Stimulated activated CD8-positive, alpha-beta memory T cell treated with anti-CD3 and anti-CD28 coated beads, Interleukin-12 subunit alpha, Interleukin-12 subunit beta, amount 100 ng/mL, for 24 hours (primary cell): ENCODE results near the gene OBSCN.

Source experiments
- DNase-seq: peaks from one replicate; pipeline ENCODE4 v3.0.0-alpha.2; 2020; ENCODE audit errors: extremely low read depth

Gene OBSCN

DNA sequence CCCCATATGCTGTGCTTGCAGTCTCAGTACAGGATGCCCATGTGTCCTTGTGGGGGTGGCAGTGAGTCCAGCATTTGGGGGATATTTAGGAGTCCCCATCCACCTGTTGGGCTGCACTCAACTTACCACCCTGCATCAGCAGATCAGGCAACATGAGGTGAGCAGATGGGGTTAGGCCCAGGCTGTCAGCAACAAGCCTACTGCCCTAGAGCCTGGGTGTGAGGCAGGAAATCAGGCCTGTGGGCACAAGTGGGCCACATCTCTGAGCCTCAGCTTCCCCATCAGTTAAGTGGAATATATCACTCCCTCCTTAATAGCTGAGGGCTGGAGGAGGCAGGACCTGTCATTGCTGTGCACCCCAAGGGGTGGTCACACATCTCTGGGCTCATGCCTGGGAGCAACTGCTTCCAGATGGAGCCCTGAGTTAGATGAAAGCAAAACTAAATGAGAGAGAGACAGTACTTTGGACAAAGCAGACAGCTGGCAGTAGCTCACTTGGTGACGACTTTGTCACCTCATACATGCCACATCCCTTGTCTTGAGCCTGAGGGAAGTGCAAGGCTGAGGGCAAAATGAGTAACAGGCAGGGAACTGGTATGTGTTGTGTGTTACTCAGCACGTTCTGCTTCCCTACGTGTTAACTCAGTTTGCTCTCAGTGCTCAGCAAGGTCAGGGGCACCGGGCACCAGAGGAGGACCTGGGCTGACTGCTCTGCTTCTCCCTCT, 150.4 kb downstream of the OBSCN start:
- no peak for DNase-seq

DNA sequence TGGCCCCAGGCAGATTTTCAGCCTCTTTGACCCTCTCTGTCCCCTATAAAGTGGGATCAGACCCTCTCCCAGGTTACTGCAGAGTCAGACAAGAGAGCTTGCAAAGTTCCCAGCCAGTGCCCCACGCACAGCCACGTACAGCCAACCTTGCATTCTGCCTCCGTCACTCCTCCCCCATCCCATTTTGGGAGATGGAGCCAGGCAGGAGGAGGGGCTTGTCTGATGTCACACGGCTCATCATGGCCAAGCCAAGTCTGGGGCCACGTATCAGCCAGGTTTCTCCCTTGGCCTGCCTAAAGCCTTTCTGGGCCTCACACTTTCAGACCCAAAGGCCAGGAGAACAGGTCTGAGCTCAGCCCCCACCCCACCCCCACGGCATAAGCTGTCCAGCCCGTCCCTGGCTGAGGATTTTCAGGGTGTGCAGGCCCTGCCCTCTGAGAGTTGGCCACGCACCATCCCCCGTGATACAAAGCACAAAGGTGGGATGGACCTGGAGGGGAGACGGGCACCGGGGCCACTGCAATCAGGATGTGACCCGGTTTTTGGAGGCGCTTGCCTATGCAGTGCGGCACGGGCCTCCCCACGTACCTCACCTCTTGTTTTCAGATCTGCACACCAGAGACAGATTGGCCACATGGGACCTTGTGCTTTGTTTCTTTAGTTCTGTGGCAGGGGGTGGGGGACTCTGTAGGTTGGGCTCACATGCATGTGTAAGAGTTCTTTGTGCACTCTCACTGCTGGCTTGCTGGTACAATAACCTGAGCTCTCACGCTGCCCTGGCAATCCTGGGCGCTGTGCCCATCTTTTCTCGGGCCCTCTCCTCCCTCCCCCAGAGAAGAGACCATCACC, 151.1 kb downstream of the OBSCN start:
- no peak for DNase-seq

DNA sequence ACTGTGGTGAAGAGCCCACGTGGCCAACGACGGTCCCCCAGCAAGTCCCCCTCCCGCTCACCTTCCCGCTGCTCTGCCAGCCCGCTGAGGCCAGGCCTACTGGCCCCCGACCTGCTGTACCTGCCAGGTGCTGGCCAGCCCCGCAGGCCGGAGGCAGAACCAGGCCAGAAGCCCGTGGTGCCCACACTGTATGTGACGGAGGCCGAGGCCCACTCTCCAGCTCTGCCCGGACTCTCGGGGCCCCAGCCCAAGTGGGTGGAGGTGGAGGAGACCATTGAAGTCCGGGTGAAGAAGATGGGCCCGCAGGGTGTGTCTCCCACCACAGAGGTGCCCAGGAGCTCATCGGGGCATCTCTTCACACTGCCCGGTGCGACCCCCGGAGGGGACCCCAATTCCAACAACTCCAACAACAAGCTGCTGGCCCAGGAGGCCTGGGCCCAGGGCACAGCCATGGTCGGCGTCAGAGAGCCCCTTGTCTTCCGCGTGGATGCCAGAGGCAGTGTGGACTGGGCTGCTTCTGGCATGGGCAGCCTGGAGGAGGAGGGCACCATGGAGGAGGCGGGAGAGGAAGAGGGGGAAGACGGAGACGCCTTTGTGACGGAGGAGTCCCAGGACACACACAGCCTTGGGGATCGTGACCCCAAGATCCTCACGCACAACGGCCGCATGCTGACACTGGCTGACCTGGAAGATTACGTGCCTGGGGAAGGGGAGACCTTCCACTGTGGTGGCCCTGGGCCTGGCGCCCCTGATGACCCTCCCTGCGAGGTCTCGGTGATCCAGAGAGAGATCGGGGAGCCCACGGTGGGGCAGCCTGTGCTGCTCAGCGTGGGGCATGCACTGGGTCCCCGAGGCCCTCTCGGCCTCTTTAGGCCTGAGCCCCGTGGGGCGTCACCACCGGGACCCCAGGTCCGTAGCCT, 152.0 kb downstream of the OBSCN start:
- no peak for DNase-seq

DNA sequence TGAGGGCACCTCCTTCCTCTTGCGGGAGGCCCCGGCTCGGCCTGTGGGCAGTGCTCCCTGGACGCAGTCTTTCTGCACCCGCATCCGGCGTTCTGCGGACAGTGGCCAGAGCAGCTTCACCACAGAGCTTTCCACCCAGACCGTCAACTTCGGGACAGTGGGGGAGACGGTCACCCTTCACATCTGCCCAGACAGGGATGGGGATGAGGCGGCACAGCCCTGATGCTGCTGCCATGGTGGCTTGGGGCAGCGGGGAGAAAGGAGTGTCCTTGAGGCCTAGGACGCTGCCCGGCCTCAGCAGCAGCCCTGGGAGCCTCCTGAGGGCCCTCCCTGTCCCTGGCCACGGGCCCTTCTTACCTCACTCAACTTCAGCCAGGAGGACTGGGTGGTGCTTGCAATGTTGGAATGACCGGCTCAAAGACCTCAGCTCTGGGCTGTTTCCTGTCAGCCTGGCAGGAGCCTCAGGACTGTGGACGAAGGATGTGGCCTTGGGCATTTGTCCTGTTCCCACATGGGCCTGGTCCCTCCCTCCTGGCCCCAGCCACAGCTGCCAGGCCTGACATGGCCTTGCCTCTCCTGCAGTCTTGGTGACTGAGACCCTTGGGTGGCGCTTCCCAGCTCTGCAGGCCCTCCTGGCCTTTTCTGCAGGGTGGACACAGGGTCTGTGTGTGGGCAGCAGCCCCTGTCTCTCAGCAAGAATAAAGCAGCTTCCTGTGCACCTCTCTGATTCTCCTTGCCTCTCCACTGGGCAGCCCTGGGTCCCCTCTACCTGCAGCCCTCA, 152.9 kb downstream of the OBSCN start:
- no peak for DNase-seq

DNA sequence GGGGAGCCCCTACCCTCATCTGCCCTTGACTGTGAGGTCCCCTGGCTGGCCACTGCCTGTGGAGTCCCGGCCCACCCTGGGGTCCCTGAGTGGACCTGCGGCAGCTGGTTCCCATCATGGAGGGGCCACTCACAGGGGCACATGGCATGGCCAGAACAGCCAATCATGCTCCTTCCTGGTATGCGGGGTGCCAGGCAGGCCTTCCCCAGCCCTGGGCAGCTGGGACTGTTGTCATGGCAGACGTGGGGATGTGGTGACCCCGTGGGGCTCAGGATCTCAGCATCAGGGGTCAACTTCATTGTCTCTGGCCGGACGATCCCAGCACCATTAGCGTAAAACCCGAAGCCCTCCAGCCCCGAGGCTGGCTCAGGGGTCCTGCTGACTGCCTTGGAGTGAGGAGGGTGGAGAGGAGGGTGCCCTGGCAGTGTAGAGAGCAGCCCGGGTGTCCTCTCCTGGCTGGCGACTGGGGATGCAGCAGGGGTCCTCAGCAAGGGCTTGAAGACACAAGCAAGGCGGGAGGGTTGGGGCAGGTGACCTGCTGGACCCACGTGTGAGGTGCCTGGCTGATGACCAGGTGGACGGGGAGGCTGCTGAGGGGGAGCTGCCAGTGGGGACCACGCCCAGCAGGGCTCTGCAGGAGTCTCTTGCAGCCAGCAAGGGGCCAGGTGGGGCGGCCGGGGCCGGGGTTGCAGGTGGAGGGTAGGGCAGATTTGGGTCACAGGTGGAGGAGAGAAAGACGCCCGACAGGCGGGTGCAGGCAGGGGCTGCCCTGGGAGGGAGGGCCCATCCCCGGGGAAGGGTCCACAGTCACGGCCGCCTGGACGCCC, 153.7 kb downstream of the OBSCN start:
- DNase-seq, result no peak

DNA sequence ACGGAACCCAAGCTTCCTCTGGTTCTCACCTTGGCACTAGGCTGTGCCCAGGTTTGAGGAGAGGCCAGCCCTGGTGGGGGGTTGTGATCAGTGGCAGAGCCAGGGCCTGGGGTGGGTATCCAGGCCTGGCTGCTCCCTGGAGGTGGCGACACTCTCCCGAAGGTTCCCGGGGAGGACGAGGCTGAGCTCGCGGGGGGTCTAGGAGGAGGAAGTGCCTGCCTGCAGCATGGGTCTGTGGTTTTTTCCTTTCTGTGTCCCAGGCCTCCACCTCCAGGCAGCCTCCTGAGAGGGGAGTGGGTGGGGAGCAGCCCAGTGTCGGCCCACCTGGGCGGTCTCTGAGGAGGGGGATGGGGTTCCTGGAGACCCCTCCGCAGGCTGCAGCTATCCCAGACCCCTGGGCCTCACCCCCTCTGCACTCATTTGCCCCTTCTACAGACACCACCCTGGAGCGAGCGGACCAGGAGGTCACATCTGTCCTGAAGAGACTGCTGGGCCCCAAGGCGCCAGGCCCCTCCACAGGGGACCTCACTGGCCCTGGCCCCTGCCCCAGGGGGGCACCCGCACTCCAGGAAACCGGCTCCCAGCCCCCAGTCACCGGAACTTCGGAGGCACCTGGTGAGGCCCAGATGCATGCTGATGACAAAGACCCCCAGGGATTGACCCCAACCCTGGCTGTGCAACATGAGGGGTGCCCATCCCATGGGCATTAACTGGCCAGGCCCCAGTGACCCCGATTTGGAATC, 154.5 kb downstream of the OBSCN start:
- no peak for DNase-seq

DNA sequence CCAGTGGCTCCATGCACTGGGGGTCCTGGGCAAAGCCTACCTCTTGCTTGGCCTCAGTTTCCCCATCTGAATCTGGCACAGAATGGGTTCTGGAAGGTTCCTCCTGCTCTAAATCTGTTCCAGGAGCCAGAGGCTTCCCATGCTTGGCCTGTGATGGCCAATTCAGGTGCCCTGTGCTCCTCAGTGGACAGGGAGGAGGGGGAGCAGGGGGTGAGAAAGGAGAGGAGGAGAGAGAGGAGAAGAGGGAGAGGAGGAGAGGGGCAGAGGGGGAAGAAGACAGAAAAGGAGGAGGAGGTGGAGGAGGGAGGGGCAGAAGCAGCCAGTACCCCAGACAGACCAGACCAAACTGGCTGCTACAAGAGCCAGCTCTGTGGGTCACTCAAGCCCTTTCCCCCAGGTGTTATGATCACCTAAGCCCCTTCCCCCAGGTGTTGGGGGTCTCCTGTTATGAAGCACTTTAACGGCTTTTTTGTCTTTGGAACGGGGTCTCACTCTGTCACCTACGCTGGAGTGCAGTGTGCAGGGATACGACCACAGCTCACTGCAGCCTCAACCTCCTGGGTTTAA, 155.1 kb downstream of the OBSCN start:
- DNase-seq, result no peak

DNA sequence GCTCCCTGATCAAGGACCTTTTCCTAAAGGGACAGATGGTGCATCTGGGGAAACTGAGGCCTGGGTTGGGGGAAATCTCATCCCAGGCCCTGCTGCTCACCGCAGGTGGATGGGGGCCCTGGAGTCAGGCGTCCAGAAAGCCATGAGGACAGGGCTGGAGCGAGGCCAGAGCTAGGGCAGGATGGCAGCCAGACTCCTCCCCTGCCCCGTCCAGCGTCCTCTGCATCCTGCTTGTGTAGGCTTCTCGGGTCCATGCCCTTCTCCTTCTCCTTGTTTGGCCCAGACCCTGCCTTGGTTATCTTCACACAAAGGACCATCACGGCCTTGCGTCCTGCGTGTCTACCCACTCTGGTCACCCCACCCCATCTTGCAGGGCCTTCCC, 155.8 kb downstream of the OBSCN start:
- no peak for DNase-seq

DNA sequence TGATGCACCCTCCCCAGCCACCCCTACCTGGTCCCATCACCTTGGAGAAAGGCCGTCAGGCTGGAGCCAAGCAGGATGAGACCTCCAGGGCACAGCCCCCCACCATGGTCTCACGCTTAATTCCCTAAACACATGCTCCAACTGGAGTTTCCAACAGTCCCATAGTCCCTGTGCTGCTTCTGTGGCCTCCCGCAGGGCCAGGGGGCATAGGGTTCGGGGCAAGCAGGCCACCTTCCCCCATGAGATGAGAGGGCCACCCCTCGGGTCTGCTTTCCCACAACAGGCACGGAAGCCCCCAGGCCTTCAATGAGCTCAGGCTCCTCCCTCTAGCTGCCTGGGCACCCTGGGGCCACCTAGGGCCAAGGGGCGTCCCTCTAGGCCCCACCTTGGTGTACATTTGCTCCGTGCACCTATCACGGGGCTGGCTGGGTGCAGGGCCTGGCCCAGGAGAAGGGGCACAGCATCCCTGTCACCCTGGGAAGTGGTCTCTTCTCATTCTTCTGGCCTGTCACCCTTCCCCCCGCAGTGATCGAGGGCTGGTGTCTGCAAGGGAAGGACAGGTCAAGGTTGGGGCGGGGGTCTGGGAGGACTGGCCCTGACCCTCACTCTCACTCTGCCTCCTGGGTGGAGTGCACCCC, 156.3 kb downstream of the OBSCN start:
- no peak for DNase-seq

DNA sequence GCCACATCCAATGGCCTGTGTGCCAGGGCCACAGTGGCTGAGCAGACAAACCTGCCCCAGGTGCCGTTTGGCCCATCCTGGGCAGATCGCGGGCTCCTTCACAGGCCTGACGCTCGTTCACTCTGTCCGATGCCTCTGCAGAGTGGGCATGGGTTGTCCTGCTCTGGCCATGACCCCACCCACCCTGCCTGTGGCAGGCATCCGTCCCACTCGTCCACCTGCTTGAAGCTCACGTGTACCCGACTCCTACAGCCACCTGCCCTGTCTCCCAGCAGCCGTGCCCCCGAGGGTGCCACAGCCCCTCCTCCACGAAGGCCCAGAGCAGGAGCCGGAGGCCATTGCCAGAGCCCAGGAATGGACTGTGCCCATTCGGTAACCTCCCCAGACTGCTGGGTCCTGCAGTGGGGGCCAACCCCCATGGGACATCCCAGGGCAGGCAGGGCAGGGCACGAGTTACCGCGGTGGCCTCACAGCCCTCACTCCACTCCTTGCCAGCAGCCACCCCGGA, 156.9 kb downstream of the OBSCN start:
- DNase-seq, result no peak

DNA sequence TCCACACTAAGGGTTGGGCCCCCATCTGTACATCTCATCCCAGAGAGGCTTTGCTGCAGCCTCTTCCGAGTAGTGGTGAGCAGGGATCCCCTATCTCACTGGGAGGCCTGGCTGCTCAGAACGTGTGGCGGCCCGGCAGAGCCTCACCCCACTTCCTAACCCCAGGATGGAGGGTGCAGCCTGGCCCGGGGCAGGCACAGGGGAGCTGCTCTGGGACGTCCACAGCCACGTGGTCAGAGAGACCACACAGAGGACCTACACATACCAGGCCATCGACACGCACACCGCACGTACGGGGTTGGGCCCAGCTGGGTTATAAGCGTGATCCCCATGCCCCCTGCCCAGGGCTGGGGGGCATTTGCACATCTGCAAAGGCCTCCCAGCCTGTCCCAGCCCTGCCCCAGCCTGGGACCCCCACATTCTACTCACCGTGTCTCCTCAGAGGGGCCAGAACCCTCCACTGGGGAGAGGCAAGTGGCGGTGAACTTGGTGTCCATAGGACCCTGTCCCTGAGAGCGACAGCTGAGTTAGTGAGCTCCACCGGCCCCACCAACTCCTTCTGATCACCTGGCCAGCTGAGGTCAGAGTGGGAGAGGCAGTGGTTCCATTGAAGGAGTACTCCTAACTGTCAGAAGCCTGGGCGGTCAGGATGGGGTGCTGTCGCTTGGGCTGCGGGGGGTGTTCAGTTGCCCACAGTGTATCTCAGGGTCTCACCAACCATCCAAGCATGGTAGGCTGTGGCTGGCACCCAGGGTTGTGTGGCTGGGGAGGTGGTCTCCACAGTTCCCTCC, 157.6 kb downstream of the OBSCN start:
- DNase-seq, result no peak

DNA sequence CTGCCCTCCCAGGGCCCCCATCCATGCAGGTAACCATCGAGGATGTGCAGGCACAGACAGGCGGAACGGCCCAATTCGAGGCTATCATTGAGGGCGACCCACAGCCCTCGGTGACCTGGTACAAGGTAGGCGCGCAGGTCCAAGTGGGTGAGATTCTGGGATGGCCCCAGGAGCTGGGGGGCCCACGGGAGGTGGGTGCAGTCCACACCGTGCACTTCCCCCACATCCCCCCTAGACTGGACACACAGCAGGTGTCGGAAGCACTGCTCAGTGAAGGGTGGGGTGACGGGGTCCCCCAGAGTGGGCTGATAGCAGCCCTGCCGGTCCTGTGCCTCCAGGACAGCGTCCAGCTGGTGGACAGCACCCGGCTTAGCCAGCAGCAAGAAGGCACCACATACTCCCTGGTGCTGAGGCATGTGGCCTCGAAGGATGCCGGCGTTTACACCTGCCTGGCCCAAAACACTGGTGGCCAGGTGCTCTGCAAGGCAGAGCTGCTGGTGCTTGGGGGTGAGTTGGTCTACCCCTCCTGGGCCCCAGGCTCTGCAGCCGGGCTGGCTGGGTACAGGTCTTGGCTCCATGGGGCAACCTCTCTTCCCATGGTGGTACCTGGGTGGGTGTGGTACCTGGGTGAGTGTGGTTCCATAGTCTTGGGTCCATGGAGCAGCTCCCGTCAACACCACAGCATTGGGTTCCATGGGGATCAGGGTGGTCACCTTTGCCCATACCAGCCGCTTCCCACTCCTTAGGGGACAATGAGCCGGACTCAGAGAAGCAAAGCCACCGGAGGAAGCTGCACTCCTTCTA, 158.4 kb downstream of the OBSCN start:
- DNase-seq, result no peak

DNA sequence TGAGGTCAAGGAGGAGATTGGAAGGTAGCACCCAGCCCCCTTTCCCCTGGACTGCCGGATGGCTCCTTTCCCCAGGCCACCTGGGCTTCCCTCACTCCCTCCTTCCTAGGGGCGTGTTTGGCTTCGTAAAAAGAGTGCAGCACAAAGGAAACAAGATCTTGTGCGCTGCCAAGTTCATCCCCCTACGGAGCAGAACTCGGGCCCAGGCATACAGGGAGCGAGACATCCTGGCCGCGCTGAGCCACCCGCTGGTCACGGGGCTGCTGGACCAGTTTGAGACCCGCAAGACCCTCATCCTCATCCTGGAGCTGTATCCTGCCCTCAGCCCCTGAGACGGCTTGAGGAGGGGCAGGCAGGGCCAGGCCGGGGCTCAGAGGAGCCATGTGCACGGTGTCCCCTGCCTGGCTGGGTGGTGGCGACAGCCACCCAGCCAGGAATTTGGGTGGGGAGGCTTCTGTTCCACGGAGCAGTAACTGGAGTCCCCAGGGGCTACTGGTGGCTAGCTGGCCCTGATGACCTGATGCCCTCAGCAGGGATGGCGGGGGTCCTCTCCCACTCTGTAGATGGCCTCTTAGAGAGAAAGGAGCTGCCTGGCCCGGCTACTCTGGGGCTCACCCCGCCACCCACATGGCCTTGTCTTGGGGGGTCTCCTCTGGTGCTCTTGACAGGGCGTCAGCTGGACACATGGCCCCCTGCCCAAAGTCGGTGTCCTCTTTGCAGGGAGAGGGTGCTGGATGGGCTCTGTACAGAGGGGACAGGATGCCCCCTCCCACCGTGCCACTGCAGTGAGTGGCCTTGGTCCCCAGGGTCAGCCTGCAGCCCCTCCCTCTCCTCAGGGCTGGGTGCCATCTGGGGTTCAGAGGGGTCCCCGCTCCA, 159.3 kb downstream of the OBSCN start:
- no peak for DNase-seq

DNA sequence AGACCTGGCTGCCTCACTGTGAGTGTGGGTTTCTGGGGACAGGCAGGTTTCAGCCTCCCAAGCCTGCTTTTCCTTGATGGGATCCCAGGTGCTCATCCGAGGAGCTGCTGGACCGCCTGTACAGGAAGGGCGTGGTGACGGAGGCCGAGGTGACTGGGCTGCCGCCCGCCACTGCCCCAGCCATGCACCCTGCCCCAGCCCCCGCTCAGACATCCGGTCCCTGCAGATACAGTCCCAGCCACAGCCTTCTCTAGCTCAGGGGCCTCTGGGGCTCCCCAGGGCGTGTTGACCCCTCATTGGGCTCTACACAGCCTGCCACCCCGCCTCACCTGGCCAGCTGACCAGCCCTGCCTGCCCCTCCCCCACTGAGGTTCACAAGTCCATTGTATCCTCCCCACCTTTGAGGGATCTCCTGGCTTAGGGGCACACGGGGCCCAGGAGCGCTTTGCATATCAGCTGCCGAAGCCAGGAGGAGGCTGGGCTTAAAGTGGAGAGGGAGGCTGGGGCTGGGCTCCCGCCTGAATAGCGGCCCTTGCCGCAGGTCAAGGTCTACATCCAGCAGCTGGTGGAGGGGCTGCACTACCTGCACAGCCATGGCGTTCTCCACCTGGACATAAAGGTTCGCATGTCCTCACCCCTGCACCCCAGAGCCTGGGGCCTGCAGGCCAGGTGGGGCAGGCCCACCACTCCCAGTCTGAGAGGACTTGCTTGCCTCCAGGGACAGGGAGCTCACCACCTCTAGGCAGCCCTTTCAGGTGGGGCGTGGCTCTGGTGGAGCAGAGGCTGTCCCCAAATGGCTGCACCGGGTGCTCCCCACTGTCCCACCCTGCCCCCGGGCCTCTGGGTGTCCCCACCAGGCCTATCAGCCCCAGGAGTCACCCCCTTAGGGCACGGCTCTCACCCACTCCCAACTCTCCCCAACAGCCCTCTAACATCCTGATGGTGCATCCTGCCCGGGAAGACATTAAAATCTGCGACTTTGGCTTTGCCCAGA, 160.3 kb downstream of the OBSCN start:
- DNase-seq, result no peak
